Measurements from ENCODE around the gene MDH1B.
"Not testable (repeated sequence)": the region's sequence is repeated elsewhere in the genome, so short reads cannot be mapped to it uniquely, and the experiment has no call there.

The MDH1B gene

DNA sequence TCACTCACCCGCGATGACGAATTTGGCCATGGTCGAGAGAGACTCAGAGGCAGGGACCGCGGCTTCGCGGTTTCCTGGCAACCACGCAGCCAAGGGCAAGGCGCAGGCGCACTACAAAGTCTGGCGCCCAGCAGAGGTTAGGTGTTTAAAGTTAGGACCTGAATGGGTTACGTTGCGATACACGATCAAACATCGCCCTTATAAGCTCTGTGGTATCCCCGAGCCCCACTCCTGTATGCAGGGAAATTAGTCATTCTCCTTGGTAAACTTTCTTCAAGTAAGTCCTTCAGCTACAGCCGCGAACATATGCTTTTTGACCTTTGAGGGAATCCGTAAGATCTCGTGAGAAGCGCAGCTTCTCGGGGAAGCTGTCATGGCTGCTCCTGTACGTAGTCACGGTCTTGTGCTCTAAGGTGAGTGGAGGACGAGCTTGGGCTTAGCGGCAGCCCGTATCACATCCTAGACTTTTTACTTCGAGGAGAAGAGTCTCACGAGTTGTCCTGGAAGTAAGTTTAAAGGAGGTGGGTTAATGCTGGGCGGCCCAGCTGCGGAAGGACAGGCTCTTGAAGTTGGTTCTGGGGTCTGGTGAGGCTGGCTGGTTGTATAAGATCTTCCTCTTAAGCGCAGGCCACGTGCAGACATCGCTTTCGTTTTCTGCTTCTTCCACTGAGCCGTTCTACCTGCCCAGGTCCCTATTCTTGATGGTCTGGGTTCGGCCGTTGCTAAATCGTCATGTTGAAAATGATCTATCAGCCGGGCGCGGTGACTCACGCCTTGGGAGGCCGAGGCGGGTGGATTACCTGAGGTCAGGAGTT, at the start of gene MDH1B, which contains the start of gene FASTKD2:
Gene MDH1B, minus strand, starts transcription at position 87 of the 815 bp plus-strand sequence. Its CDS starts 57 bp downstream, at position 30.
Gene FASTKD2, plus strand, starts transcription at position 365 of the 815 bp plus-strand sequence. CDS start 1,088 bp downstream, outside the sequence.
- peak; percentile 92 for DNase-seq

DNA sequence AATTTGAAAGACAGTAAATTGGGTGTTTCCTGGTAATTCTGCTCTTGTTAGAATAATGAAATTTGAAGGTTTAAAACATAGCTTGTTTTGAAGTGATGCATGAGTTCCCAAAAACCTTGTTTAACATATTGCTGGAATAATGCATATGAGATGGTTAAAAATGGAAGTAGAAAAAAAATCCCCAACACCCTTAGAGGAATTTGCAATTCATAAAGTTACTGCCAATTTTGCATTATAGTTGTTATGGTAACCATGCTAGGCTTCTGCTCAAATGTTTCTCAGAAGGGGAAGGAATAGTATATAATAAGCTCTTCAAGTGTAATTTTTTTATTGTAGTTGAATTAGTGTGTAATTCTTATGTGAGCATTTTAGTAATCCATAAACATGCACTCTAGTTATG, 49.4 kb upstream of the MDH1B start:
- DNase-seq: no peak

DNA sequence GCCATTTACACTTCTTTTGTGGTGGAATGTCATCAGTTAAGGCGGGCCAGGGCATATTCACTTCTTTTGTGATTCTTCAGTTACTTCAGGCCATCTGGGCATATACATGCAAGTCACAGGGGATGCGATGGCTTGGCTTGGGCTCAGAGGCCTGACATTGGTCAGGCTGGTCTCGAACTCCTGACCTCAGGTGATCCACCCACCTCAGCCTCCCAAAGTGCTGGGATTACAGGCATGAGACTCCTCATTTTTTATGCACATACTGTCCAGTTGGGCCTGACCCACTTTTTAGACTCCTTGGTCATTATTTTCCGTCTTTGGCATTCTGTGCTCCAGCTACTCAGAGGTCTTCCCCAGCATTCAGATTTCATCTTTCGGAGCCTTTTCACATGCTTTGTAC, 47.3 kb upstream of the MDH1B start:
- DNase-seq: not testable (repeated sequence)

DNA sequence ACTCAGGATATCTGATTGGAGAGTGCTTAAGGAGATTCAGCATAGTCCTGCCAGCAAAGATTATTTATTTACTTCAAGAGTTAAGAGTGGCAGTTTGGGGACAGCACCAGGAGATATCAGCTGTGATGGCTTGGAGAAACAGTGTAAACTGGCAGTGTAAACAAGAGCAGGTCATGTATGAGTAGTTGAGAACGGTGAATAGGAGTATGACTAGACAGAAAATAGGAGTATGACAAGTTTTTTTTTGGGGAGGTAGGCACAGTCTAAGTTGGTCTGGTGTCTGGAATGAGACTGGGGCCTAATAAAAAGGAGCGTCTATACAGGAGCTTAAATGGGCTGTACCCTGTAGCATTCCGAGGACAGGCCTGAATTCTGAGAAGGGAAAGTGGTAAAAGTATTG, 42.5 kb upstream of the MDH1B start:
- not testable (repeated sequence) for DNase-seq

DNA sequence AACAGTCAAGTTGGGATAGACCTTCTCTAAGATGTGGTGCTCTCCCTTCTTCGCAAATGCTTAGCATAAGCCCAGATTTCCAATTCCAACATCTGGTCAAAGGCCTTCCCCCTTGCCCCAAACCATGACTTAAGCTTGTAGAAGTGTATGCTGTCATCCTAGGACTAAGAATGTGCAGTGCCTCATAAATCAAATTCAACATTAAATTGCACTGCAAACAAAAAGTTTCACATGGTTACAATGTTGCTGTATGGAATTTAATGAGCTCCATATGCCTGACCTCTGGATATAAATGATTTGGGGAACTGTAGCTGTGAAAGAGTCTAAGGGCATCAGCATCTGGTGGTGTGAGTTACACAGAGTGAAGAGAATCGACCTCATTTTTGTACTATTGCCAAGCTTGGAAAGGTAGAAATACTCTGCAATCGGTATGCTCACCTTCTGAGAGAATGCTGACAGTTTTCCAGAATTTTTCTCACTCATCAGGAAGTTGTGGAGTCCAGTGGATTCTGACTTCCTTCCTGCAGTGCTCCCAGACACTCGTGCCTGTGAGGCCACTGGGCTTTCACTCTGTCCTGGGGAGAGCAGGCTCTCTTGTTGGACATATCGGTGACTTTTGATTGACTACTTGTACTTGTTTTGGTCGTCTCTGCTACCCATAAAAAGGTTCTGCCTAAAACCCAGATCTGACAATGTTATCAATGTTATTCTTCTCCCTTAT, 40.9 kb upstream of the MDH1B start:
- no peak for DNase-seq

DNA sequence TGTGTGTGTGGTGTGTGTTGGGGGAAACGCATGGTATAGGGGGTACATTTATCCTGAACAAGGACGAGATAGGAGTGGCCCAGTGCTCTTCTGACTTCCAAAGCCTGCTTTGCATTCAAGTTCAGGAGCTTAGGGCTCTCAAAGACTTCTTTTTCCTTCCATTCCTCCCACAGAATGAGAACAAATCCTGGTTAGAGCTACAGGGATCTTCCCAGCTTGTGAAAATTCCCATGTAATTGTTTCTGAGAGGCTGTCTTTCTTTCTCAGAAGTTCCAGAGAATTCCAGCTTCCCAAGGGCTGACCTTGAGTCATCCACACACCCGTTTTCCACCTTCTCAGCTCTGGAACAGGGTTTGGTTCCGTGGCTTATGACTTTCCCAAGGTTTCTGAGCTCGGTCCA, 39.2 kb upstream of the MDH1B start:
- no peak for DNase-seq

DNA sequence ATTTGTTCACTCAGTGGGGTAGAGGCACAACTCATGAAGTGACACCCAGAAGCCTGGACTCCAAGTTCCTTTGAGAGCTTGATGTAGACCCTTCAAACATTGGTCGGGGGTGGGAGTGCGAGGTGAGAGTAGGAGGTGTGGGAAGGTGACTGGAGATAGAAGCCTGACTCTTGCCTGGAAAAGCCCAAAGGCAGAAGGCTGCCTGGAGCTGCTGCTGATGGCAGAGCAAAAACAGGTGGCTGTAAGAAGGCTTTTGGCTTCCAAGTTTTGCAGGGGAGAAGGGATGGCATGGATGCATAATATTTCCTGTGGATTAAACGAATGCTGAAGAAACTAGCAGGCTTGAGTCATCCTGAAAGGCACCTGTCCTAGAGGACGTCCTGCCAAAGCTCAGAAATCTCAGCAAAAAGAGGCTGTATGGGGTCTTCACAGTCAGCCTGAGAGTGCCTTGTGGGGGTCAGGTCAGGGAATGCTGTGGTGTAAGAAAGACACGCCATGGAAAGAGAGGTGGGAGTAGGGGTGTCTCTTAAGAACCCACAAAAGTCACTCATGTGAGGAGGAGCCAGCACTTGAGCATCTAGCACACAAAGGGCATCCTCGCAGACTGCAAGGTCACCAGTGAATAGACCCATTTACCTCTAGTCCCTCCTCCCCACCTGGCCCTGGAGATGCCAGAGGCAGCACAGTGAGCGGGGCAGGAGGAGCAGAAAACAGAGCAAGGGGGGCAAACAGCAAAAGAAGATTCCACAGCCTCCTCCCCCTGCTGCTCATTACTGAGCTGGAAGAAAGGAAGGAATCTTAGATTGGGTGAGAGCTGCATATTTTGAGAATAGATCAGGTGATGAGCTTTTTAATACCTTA, 37.8 kb upstream of the MDH1B start:
- no peak for DNase-seq

DNA sequence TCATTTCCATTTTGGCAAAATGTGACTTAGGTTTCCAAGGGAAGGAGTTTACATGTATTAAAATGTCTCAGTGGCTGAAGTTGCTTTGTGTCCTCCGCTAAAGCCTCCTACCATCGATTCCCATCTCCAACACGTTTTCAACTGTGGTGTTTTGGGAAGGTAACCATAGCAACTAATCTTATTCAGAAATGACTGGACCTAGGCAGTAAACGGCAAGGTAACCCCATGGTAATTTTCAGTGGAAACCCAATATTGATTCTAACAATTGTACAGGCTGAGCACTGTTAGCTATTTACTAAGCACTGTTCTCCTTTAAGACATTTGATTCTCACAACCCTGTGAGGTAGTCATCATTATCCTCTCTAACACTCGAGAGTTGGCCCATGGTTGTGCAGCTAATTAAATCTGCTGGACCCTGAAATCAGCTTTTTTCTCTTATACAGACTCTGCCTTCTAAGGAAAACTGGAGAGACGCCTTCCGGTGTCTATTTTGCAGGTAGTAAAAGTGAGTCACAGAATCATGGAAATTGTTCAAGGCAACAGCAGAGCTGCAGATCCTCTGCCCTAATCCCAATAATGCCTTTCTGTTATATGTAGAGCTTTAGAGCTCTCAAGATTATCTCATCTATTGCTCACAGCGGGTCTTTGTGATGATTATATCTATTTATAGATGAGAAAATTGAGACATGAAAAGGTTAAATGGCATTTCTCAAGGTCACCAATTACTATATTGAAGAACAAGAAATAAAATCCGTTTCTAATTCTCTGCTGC, 36.5 kb upstream of the MDH1B start:
- no peak for DNase-seq

DNA sequence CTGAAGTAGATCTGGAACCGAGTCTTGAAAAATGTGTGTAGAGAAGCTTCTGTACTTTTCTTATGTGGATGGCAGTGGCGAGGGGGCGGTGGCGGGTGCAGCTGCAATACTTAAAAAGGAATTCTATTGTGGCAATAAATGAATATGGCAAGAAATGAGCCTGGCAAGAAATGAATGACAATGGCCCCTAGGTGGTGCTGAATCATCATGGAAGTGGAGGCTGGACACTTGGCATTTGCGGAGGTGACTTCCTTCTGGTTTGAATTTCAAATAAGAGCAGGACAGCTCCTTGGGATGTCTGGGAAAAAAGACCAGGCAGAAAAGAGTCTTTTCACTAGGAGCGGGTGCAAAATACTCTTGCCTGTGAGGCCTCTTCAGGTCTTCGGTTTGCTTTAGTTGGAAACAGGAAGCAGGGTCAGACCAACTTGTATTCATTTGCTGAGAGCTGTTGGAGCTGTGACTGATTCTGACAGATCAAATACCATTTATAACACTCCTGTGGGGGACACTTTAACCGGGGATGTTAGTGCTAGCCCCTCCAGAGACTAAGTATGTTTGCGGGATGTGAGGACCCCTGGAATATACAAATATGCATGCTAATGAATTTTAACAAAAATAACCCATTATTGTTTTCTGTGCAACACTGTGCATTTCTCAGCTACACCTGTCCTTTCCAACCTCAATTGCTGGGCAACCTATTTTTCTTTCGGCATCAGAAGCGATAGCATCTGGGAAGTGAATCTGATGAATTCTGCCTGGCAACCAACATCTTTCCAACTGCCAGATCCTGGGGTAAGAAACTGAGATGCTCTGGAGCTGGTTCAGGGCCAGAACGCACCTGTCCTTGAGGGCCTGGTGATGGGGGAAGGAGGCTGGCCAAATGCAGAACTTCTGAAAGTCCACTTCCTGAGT, 35.6 kb upstream of the MDH1B start:
- DNase-seq: peak; percentile 52

DNA sequence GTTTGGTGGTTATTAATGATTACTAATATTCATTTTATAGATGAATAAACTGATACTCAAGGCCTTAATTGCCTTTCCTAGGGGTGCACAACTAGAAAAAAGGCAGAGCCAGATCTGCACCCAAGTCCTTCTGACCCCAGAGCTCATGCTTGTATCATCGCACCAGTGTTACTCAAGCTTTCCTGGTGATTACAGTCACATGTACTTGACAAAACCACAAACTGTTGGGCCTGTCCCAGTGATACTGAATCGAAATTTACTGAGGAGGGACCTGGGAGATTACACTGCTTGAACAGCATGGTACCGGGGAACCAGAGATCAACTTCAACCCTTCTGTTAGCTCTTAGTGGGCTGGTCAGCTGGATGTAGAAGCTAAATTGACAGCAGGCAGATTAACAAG, 34.0 kb upstream of the MDH1B start:
- no peak for DNase-seq

DNA sequence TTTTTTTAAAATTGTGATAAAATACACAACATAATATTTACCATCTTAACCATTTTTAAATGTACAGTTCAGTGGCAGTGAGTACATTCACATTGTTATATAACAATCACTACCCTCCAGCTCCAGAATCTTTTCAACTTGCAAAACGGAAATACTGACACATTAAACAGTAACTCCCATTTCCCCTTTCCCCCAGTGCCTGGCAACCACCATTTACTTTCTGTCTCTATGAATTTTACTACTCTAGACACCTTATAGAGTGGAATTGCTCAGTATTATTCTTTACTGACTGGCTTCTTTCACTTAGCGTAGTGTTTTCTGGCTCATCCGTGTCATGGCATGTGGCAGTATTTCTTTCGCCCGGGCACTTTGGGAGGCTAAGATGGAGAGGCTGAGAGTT, 32.9 kb upstream of the MDH1B start:
- DNase-seq: no peak

DNA sequence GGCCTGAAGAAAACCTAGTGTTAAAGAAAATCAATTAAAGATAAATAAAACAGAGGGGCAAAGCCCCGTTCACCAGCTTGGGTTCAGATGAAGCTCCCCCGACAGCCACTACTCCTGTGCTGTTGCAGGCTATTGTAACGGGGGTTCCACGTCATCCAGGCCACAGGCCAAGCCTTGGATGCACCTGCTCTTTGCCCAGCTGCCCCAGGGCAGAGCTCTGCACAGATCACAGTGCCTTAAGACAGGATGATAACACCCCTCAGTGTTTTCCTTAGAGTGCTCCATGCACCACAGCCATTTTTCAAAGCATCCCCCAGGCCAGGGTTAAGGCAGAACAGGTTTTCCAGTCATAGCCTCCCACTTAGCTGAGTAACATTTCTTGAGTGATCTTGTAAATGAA, 32.2 kb upstream of the MDH1B start:
- DNase-seq: no peak

DNA sequence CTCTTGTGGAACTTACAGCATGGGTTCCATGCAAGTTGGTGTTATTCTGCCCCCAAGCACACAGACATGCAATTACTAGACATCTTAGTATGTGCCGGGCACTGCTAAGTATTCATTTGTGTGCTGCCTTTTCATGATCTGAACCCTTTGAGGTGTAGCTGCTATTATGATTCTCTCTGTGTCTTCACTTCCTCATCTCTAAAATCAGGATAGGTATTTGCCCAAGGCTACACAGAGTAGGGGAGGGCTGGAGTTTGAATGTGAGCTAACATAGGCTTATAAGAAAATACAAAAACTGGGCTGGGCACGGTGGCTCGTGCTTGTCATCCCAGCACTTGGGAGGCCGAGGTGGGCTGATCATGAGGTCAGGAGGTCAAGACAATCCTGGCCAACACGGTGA, 27.5 kb upstream of the MDH1B start:
- no peak for DNase-seq

DNA sequence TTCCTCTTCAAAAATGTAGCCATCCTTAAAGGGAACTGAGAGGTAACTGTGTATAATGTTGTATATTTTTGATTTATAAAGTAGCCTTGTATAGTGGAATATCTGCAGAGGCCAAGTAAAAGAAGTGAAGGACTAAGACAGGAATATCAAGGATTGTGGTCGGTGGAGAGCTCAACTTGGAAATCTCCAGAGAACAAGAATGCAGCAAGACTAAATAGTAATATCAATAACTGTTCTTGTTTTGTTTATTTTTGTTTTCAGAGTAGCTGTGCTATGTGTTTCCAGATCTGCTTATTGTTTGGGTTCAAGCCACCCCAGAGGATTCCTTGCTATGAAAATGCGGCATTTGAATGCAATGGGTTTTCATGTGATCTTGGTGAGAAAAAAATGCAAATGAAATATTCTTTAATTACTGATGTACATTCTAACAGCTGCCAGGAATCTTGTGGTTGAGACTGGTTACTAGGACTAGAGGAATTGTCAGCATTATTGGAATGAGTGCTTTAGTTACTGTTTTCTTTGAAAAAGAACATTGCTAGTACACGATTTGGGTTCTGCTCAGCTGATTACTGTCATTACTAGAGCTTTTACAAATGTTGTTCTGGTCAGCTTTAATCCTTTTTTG, 25.3 kb upstream of the MDH1B start:
- no peak for DNase-seq

DNA sequence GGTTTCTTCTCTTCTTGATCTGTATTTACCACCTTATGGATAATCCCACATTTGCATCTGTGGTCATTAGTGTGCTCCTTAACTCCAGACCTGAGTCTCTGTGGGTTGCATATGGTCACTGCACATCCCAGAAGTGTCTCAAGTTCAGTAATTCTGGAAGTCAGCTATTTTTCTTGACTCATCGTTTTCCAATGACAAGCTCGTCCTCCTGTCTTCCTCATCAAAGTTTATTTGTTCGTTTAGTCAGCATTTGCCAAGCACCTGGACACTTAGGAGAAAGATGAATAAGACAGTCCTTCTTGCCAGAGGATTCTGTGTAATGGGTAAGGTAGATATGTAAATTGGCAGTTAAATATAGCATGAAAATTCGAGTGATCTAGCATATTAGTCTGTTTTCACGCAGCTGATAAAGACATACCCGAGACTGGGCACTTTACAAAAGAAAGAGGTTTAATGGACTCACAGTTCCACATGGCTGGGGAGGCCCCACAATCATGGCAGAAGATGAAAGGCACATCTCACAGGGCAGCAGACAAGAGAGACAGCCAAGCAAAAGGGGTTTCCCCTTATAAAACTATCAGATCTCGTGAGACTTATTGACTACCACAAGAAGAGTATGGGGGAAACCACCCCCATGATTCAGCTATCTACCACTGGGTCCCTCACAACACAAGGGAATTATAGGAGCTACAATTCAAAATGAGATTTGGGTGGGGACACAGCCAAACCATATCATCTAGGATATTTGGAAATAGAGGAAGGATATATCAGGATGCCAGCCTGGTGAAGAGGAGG, 19.6 kb upstream of the MDH1B start:
- no peak for DNase-seq

DNA sequence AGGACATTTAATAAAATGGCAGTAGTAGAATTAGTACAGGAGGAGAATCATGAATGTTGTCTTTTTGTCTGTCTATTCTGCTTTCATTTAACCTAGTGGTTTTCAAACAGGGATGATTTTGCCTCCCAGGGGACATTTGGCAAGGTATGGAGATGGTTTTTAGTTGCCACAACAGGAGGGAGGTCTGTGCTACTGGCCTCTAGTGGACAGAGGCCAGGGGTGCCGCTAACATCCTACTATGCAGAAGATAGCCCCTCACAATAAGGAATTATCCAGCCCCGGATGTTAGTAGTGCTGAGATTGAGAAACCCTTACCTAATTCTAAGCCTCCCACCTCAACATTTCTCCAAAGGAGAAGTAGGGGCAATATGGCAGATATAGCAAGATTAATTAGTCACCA, 18.6 kb upstream of the MDH1B start:
- DNase-seq: no peak

DNA sequence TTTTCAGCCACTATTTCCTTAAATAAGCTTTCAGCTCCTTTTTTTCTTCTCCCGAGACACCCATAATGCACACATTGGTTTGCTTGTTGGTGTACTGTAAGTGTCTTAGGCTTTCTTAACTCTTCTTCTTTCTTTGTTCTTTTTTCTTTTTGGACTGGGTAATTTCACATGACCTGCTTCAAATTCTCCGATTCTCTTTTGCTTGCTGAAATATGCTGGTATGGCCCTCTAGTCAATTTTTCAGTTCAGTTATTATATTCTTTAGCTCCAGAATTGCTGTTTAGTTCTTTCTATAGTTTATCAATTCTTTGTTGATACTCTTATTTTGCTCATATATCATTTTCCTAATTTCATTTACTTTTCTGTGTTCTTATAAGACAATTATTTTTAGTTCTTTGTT, 15.5 kb upstream of the MDH1B start:
- no peak for DNase-seq

DNA sequence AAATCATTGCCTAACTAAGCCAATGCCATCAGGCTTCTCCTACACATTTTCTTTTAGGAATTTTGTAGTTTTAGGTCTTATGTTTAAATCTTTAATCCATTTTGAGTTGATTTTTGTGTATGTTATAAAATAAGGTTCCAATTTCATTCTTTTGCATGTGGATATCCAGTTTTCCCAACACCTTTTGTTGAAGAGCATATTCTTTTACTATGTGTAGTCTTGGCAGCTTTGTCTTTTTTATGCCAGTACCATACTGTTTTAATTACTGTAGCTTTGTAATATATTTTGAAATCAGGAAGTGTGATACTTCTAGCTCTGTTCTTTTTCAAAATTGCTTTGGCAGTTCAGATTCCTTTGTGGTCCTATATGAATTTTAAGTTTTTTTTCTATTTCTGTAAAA, 11.3 kb upstream of the MDH1B start:
- no peak for DNase-seq

DNA sequence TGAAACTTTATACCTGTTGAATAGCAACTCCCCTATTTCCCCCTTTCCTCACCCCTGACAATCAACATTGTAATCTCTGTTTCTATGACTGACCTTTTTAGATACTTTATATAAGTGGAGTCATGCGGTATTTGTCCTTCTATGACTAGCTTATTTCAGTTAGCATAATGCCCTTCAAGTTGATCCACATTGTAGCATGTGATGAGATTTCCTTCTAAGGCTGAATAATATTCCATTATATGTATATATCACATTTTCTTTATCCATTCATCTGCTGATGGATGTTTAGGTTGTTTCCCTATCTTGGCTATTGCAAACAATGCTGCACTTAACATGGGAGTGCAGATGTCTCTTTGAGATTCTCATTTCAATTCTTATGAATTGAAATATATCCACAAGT, 9.7 kb upstream of the MDH1B start:
- no peak for DNase-seq
